SH-SY5Y (cell line): ENCODE results near the gene SEPTIN1.

ENCODE experiments used
- GATA2 ChIP-seq: IDR thresholded peaks from 2 replicates; pipeline ENCODE4 v1.6.1; 2011; ENCODE audit warnings: mild to moderate bottlenecking, low read depth, low read length
- GATA3 ChIP-seq: IDR thresholded peaks from 2 replicates; pipeline ENCODE4 v1.6.1; 2011; ENCODE audit warnings: low read depth, mild to moderate bottlenecking, low read length, moderate library complexity

DNA sequence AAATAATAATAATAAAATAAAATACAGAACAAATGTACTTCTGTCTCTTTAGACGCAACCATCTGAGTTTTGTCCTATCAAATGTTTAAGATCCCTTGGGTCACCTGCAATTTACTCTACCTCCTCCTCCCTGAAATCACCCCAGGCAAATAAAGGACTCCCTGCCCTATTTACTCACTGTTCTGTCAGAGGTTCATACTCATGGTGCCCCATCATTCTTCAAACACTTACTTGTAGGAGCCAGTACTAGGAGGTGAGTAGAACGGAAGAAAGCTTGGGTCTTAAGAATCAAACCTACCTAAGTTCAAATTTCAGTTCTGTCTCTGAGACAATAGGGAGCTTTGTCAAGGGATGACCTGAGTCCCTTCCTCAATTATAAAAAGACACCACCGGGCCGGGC lies 15.8 kb downstream of the SEPTIN1 start:
- no peak for TF ChIP-seq GATA3
- no peak for TF ChIP-seq GATA2
